Tibial artery (tissue), 4 donors: ENCODE measurements around the gene PLSCR4.
A peak's percentile ranks its signal among the peaks of the same experiment; 100 is the strongest.
"Not testable (repeated sequence)": the region's sequence is repeated elsewhere in the genome, so short reads cannot be mapped to it uniquely, and the experiment has no call there.

Experiments used
- DNase-seq, 2 donors: peaks; one replicate each; pipeline ENCODE4 v3.0.0-alpha.2; 2019
- H3K27ac ChIP-seq, 2 donors: fragments of 200-600 bp; sonication (generic) in 1 of 2; 1 replicate in 1 of 2; 2 replicates in 1 of 2; pipeline ENCODE4 v1.5.1; 2018 to 2019; ENCODE audit warnings: mild to moderate bottlenecking in 1 of 2
- H3K27me3 ChIP-seq, 2 donors: fragments of 200-600 bp; sonication (generic) in 1 of 2; one replicate each; pipeline versions ENCODE4 v1.5.1 to v1.6.0; 2016 to 2019
- H3K36me3 ChIP-seq, 3 donors: fragments of 200-600 bp; sonication (generic) in 2 of 3; one replicate each; pipeline ENCODE4 v1.5.1; 2016 to 2019; ENCODE audit warnings: mild to moderate bottlenecking in 2 of 3
- H3K4me1 ChIP-seq, 4 donors: fragments of 200-600 bp; sonication (generic) in 2 of 4; 1 replicate in 3 of 4; 2 replicates in 1 of 4; pipeline ENCODE4 v1.5.1; 2016 to 2019
- H3K4me3 ChIP-seq, 2 donors: fragments of 200-600 bp; sonication (generic) in 1 of 2; 1 replicate in 1 of 2; 2 replicates in 1 of 2; pipeline ENCODE4 v1.5.1; 2018 to 2019; ENCODE audit warnings: mild to moderate bottlenecking in 2 of 2
- H3K9me3 ChIP-seq, 3 donors: fragments of 200-600 bp; sonication (generic) in 1 of 3; one replicate each; pipeline ENCODE4 v1.5.1; 2016 to 2019
- intact Hi-C: fragments of 100-400 bp; cut with DNase I; formaldehyde crosslinking; loops from one replicate; pipeline ENCODE4 v1.15.0; 2023; ENCODE audit warnings: low total_unique reads
- TF ChIP-seq, protein P1 (sequence below), 2 experiments: fragments of 200-600 bp in 1 of 2; fragments of 450-650 bp in 1 of 2; IDR thresholded peaks; one replicate each; pipeline ENCODE4 v1.5.1; 2017 to 2019; ENCODE audit warnings: antibody characterized with exemption in 2 of 2, mild to moderate bottlenecking in 1 of 2, moderate library complexity in 1 of 2

PLSCR4 gene

DNA sequence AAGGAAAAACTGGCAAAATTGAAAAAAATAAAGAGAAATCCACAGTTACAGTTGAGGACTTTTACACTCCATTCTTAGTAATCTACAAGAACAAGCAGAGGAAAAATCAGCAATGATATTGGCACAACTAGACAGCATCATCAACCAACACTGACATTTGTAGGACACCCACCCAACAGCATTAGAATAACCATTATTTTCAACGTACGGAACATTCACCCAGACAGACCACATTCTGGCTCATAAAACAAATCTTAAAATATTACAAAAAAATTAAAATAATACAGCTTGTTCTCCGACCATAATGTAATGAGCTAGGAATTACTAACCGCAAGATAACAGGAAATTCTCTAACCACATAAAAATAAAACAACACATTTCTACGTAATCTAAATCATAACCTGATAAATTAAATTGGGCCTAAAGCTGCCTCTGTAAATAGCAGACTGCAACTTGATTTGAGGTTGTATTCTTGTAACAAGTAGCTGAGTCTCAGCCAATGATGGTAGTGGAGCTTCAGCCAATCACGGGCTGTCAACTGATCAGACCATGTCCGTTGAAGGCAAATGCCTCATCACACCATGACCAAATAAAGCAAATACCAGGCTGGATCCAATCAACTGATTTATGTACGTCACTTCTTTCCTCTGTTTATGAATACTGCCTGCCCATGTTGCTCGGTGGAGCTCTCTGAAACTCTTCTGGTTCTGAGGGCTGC is 9.2 kb downstream of the PLSCR4 start:
- H3K4me3 ChIP-seq, result no peak overlapping the region
- intact Hi-C loops, result no loop called here
- peak in 1 of 2 donors; percentile 79 for DNase-seq
- TF ChIP-seq, protein P1, sequence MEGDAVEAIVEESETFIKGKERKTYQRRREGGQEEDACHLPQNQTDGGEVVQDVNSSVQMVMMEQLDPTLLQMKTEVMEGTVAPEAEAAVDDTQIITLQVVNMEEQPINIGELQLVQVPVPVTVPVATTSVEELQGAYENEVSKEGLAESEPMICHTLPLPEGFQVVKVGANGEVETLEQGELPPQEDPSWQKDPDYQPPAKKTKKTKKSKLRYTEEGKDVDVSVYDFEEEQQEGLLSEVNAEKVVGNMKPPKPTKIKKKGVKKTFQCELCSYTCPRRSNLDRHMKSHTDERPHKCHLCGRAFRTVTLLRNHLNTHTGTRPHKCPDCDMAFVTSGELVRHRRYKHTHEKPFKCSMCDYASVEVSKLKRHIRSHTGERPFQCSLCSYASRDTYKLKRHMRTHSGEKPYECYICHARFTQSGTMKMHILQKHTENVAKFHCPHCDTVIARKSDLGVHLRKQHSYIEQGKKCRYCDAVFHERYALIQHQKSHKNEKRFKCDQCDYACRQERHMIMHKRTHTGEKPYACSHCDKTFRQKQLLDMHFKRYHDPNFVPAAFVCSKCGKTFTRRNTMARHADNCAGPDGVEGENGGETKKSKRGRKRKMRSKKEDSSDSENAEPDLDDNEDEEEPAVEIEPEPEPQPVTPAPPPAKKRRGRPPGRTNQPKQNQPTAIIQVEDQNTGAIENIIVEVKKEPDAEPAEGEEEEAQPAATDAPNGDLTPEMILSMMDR (IDR thresholded peaks at IDR 0.05), result no peak
- peak overlapping the region; percentile 54 to 74 for H3K27ac ChIP-seq
- no peaks in the 10 kb centered on the region for H3K27me3 ChIP-seq
- H3K9me3 ChIP-seq, result peaks cover 0 to 7% (median 4%) of the 10 kb centered on the region in 3 donors
- peaks cover 0 to 46% (median 6%) of the 10 kb centered on the region in 4 donors for H3K4me1 ChIP-seq
- H3K36me3 ChIP-seq, result peaks cover 0 to 5% (median 0%) of the 10 kb centered on the region in 3 donors

DNA sequence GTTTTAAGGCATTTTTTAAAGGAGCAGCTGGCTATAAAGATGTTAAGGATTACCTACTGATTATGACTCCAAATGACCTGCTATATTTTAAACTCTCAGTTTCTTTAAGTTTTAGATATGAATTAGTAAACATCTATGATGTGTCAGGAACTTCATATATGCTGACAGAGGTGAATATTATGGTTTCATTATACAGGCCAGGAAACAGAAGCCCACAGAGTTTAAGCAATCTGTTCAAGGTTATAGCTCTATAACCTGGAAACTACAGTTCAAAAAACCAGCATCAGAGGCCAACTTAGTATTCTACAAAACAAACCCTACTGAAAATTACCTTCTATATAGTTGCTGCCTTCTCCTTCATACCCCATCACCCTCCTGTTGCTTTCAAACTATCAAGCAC is 17.4 kb downstream of the PLSCR4 start:
- Histone ChIP-seq H3K36me3 (peaks cover 0 to 10% (median 5%) of the 10 kb centered on the region in 3 donors), H3K4me1 (peaks cover 0 to 17% (median 0%) of the 10 kb centered on the region in 4 donors), H3K4me3 (no peak overlapping the region), H3K27me3 (no peaks in the 10 kb centered on the region), H3K27ac (no peak overlapping the region), H3K9me3 (peaks cover 3 to 23% (median 11%) of the 10 kb centered on the region in 3 donors)
- intact Hi-C loops, result no loop called here
- TF ChIP-seq, protein P1 (IDR thresholded peaks at IDR 0.05), result no peak
- DNase-seq, result no peak

DNA sequence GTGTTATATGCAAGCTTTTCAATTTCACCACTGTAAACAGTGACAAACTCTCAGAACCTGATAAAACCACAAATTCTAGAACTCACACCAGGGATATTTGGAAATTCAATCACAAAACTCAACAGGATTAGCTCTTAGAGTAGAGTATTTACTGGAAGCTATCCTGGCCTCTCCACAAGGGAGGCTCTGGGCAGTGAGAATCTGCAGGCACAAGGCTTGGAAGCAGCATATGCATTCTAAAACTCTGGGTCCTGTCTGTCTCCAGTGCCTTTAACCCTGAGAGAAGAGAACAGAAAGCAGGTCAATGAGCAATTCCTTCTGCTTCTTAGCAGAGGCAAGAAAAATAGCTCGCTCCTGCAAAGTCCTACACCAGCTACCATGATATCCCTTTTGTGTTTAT is 23.4 kb downstream of the PLSCR4 start:
- Histone ChIP-seq H3K27ac (no peak overlapping the region), H3K4me3 (no peak overlapping the region), H3K36me3 (peaks cover 0 to 4% (median 4%) of the 10 kb centered on the region in 3 donors), H3K27me3 (no peaks in the 10 kb centered on the region), H3K4me1 (peaks cover 0 to 16% (median 6%) of the 10 kb centered on the region in 4 donors), H3K9me3 (no peaks in the 10 kb centered on the region)
- TF ChIP-seq, protein P1 (IDR thresholded peaks at IDR 0.05), result no peak
- intact Hi-C loops, result no loop called here
- DNase-seq, result no peak

DNA sequence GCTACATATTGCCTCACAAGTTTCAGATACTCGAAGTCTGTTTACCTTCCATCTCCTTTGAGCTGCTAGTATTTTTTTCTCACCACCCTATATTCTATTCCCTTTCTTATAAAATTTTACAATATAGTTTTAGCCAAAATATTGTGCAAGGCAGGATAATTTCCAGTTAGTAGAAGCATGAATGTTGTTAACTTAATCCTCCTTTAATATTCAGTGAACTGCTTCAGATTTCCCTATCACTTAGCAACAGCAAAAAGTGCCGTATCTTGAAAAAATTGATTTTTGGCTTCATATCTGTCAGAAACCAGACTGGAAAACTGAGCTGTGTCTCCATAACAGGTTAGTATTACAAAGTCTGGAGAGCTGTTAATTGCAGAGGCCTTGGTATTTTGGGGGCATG is 24.0 kb downstream of the PLSCR4 start:
- intact Hi-C loops, result no loop called here
- Histone ChIP-seq H3K4me1 (peaks cover 0 to 21% (median 7%) of the 10 kb centered on the region in 4 donors), H3K9me3 (no peaks in the 10 kb centered on the region), H3K27me3 (no peaks in the 10 kb centered on the region), H3K4me3 (no peak overlapping the region), H3K27ac (no peak overlapping the region), H3K36me3 (peaks cover 0 to 4% (median 4%) of the 10 kb centered on the region in 3 donors)
- no peak for DNase-seq
- TF ChIP-seq, protein P1 (IDR thresholded peaks at IDR 0.05), result no peak

DNA sequence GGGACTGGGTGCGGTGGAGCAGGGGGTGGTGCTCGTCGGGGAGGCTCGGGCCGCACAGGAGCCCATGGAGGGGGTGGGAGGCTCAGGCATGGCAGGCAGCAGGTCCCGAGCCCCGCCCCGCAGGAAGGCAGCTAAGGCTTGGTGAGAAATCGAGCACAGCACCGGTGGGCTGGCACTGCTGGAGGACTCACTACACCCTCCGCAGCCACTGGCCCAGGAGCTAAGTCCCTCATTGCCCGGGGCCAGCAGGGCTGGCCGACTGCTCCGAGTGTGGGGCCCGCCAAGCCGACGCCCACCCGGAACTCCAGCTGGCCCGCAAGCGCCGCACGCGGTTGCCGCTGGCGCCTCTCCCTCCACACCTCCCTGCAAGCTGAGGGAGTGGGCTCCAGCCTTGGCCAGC is 25.4 kb downstream of the PLSCR4 start:
- peaks cover 0 to 32% (median 7%) of the 10 kb centered on the region in 4 donors for H3K4me1 ChIP-seq
- H3K9me3 ChIP-seq, H3K4me3 ChIP-seq, H3K27ac ChIP-seq, DNase-seq, H3K36me3 ChIP-seq, intact Hi-C loops, H3K27me3 ChIP-seq: not testable (repeated sequence)
